Spleen (tissue), 7 donors: Measurements from ENCODE around the gene RPAP2.

Experiments
- POLR2AphosphoS5 ChIP-seq, 3 donors: sonication (generic); formaldehyde crosslinking; IDR thresholded peaks; one replicate each; pipeline ENCODE4 v1.5.1; 2017; ENCODE audit warnings: antibody characterized with exemption in 3 of 3
- TF ChIP-seq, protein P1 (sequence below), 11 experiments: fragments of 200-600 bp in 7 of 11; fragments of 450-650 bp in 4 of 11; sonication (generic) in 4 of 11; IDR thresholded peaks in 8 of 11; conservative IDR thresholded peaks in 3 of 11; 1 replicate in 7 of 11; 2 replicates in 4 of 11; pipeline versions ENCODE4 v1.4.0 to v1.8.0; 2016 to 2021; ENCODE audit warnings: antibody characterized with exemption in 11 of 11, inconsistent platforms in 4 of 11, mild to moderate bottlenecking in 1 of 11
- donor health status: DM: no; HTN: no; CAD: no; lungs with moderate emphysema.
- donor health status: DM: no; HTN: no; CAD: no.
- donor health status: DM: no; HTN: no; CAD: no.

DNA sequence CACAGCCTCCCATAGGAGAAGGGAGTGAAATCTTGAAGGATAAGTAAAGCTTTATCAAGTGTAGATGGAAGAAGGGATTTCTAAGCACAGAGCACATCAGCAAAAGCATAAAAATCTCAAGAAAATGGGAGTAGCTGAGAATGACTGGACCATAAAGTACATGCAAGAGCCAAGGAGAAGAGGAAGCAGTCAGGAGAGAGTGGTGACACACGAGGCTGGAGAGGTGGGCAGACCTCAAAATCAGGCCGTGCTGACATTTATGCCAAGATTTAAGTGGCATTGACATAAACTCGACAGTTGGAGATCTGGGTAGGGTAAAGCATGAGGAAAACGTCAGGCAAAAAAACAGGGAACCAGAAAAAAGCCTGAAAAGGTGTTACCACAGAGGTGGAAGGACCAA lies 125.5 kb downstream of the RPAP2 start:
- TF ChIP-seq, protein P1, sequence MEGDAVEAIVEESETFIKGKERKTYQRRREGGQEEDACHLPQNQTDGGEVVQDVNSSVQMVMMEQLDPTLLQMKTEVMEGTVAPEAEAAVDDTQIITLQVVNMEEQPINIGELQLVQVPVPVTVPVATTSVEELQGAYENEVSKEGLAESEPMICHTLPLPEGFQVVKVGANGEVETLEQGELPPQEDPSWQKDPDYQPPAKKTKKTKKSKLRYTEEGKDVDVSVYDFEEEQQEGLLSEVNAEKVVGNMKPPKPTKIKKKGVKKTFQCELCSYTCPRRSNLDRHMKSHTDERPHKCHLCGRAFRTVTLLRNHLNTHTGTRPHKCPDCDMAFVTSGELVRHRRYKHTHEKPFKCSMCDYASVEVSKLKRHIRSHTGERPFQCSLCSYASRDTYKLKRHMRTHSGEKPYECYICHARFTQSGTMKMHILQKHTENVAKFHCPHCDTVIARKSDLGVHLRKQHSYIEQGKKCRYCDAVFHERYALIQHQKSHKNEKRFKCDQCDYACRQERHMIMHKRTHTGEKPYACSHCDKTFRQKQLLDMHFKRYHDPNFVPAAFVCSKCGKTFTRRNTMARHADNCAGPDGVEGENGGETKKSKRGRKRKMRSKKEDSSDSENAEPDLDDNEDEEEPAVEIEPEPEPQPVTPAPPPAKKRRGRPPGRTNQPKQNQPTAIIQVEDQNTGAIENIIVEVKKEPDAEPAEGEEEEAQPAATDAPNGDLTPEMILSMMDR (IDR thresholded peaks at IDR 0.05 in 8 of 11, conservative IDR thresholded peaks at IDR 0.05 in 3 of 11): no peak
- TF ChIP-seq POLR2AphosphoS5 (IDR thresholded peaks at IDR 0.05): no peak
